Testis (tissue), 2 donors: ENCODE measurements around the gene APCDD1L.

ENCODE experiments used
- CTCF ChIP-seq, 3 experiments: fragments of 450-650 bp in 2 of 3; fragments of 200-600 bp in 1 of 3; sonication (generic) in 1 of 3; IDR thresholded peaks; one replicate each; pipeline ENCODE4 v1.5.1; 2016 to 2019; ENCODE audit warnings: antibody characterized with exemption in 3 of 3, mild to moderate bottlenecking in 2 of 3, moderate library complexity in 1 of 3
- POLR2A ChIP-seq: fragments of 450-650 bp; IDR thresholded peaks from one replicate; pipeline ENCODE4 v1.6.1; 2017; ENCODE audit warnings: antibody characterized with exemption, mild to moderate bottlenecking, moderate library complexity

- TF ChIP-seq CTCF (IDR thresholded peaks at IDR 0.05) (no peak), POLR2A (no peak)
Observed at GRCh38 chr20:58495623-58496428, 19.4 kb downstream of the APCDD1L start.
